HepG2 (cell line): ENCODE data around the gene NPC1. TPM values are rescaled to one million over a fixed set of nuclear protein-coding genes. Genes with fewer than 3 reads are reported as not detected.
A peak's percentile ranks its signal among the peaks of the same experiment; 100 is the strongest.

Experiments
- ATF3 ChIP-seq: sonication (generic); formaldehyde crosslinking; IDR thresholded peaks from 2 replicates; pipeline ENCODE4 v1.4.0; 2020; ENCODE audit warnings: missing genetic modification reagents
- BCL3 ChIP-seq: sonication (generic); formaldehyde crosslinking; IDR thresholded peaks from 2 replicates; pipeline ENCODE4 v1.5.1; 2020; ENCODE audit warnings: mild to moderate bottlenecking, missing genetic modification reagents, moderate library complexity
- DNMT3B ChIP-seq: conservative IDR thresholded peaks from 2 replicates; pipeline ENCODE4 v1.6.1; 2016; ENCODE audit warnings: missing biosample characterization, control low read depth
- DZIP1 ChIP-seq: sonication (generic); formaldehyde crosslinking; IDR thresholded peaks from 2 replicates; pipeline ENCODE4 v1.5.0; 2020; ENCODE audit warnings: mild to moderate bottlenecking, missing genetic modification reagents
- E2F2 ChIP-seq: sonication (generic); formaldehyde crosslinking; IDR thresholded peaks from 2 replicates; pipeline ENCODE4 v1.4.0; 2020; ENCODE audit warnings: missing genetic modification reagents, borderline replicate concordance
- FOXK1 ChIP-seq: sonication (generic); formaldehyde crosslinking; IDR thresholded peaks from 2 replicates; pipeline ENCODE4 v1.4.0; 2020; ENCODE audit warnings: low read depth, missing genetic modification reagents, borderline replicate concordance
- GRHL1 ChIP-seq: sonication (generic); formaldehyde crosslinking; conservative IDR thresholded peaks from 2 replicates; pipeline ENCODE4 v1.8.0; 2022; ENCODE audit warnings: missing genetic modification reagents
- HMG20B ChIP-seq: conservative IDR thresholded peaks from 2 replicates; pipeline ENCODE4 v1.6.1; 2016; ENCODE audit warnings: missing genetic modification reagents, missing compliant biosample characterization
- HNRNPK ChIP-seq: fragments of 200-400 bp; formaldehyde crosslinking; IDR thresholded peaks from 2 replicates; pipeline ENCODE4 v1.6.1; 2018; ENCODE audit warnings: low read length, low read depth, moderate library complexity, mild to moderate bottlenecking; ENCODE audit not compliant: poor library complexity, severe bottlenecking
- SMAD3 ChIP-seq: sonication (generic); formaldehyde crosslinking; IDR thresholded peaks from 2 replicates; pipeline ENCODE4 v1.4.0; 2020; ENCODE audit warnings: missing genetic modification reagents
- SMARCC2 ChIP-seq: fragments of 450-650 bp; IDR thresholded peaks from 2 replicates; pipeline ENCODE4 v1.6.1; 2017; ENCODE audit warnings: antibody characterized with exemption, mild to moderate bottlenecking
- STAT6 ChIP-seq: sonication (generic); formaldehyde crosslinking; IDR thresholded peaks from 2 replicates; pipeline ENCODE4 v1.4.0; 2020; ENCODE audit warnings: missing genetic modification reagents, mild to moderate bottlenecking, borderline replicate concordance
- TOPORS ChIP-seq: sonication (generic); formaldehyde crosslinking; IDR thresholded peaks from 2 replicates; pipeline ENCODE4 v1.8.0; 2023; ENCODE audit warnings: mild to moderate bottlenecking, missing genetic modification reagents
- ZBTB7B ChIP-seq: sonication (generic); formaldehyde crosslinking; IDR thresholded peaks from 2 replicates; pipeline ENCODE4 v1.4.0; 2020; ENCODE audit warnings: missing genetic modification reagents
- ZNF10 ChIP-seq: sonication (generic); formaldehyde crosslinking; IDR thresholded peaks from 2 replicates; pipeline ENCODE4 v1.4.0; 2020; ENCODE audit warnings: mild to moderate bottlenecking, low read depth, missing genetic modification reagents, borderline replicate concordance
- ZNF451 ChIP-seq: sonication (generic); formaldehyde crosslinking; IDR thresholded peaks from 2 replicates; pipeline ENCODE4 v1.5.0; 2020; ENCODE audit warnings: mild to moderate bottlenecking, missing genetic modification reagents
- ZNF567 ChIP-seq: sonication (generic); formaldehyde crosslinking; IDR thresholded peaks from 2 replicates; pipeline ENCODE4 v1.8.1; 2023; ENCODE audit warnings: mild to moderate bottlenecking, missing genetic modification reagents, borderline replicate concordance
- ZNF780A ChIP-seq: sonication (generic); formaldehyde crosslinking; IDR thresholded peaks from 2 replicates; pipeline ENCODE4 v1.8.0; 2022; ENCODE audit warnings: mild to moderate bottlenecking, missing genetic modification reagents, moderate library complexity
- ZNF781 ChIP-seq: sonication (generic); formaldehyde crosslinking; IDR thresholded peaks from 2 replicates; pipeline ENCODE4 v1.5.1; 2020; ENCODE audit warnings: borderline replicate concordance, mild to moderate bottlenecking, missing genetic modification reagents; ENCODE audit errors: not compliant biosample characterization
- polyA plus RNA-seq, 8 experiments: library from polyadenylated mRNA; depleted of rRNA in 3 of 8; stranded (reverse) in 7 of 8; unstranded in 1 of 8; fragments of >200 nt; fragmentation: Illumina TruSeq in 4 of 8; extraction: Trizol in 4 of 8; gene quantifications; 2 replicates each; pipeline versions ENCODE4 v1.2.1 to v1.2.3, GENCODE V29; 2011 to 2016; ENCODE audit warnings: low read depth in 4 of 8, missing spikeins in 1 of 8, mixed read lengths in 1 of 8; ENCODE audit not compliant: insufficient read depth in 1 of 8
- total RNA-seq, 5 experiments: library from RNA; depleted of rRNA; stranded (reverse); fragments of >200 nt; fragmentation: Illumina TruSeq; extraction: Trizol; gene quantifications; 2 replicates each; pipeline ENCODE4 v1.2.3, GENCODE V29; 2016; ENCODE audit warnings: low read depth in 1 of 5

The NPC1 gene
- total and polyA plus RNA-seq, 2 of the 13 experiments (the other 11 are each of a cell fraction or from before 2014, with no cell fraction given): 46.5 to 114 TPM

- no peak for TF ChIP-seq SMARCC2
- TF ChIP-seq TOPORS (CRISPR knock-in tag): peak; percentile 87
- TF ChIP-seq ZNF451: no peak
- no peak for TF ChIP-seq DNMT3B (CRISPR knock-in tag)
- TF ChIP-seq FOXK1: 0 out of 2 replicates have a peak, but pooled peaks have one; percentile 49
- no peak for TF ChIP-seq ATF3 (CRISPR knock-in tag)
- TF ChIP-seq ZNF567 (CRISPR knock-in tag): no peak
- TF ChIP-seq BCL3: no peak
- no peak for TF ChIP-seq E2F2 (CRISPR knock-in tag)
- TF ChIP-seq ZNF780A (CRISPR knock-in tag): no peak
- TF ChIP-seq GRHL1: no peak
- TF ChIP-seq ZNF781: no peak
- peak; percentile 98 for TF ChIP-seq ZBTB7B (CRISPR knock-in tag)
- peak; percentile 47; the same call in 1 of the 2 replicates for TF ChIP-seq STAT6 (CRISPR knock-in tag)
- 0 out of 2 replicates have a peak, but pooled peaks have one; percentile 33 for TF ChIP-seq HMG20B (CRISPR knock-in tag)
- TF ChIP-seq SMAD3 (CRISPR knock-in tag): no peak; the same call in 1 of the 2 replicates
- TF ChIP-seq DZIP1 (CRISPR knock-in tag): no peak
- TF ChIP-seq ZNF10: no peak
- no peak for TF ChIP-seq HNRNPK
Observed at GRCh38 chr18:23556145-23556780, 30.0 kb downstream of the NPC1 start (continued).
